Measurements from ENCODE around the gene RAB4B.

The RAB4B gene

GRCh38 chr19:40791996-40792395 lies 13.9 kb downstream of the RAB4B start:
- H3K4me3 ChIP-seq (ENCODE audit: low read depth, low read length) = no peak overlapping the region
- TF ChIP-seq, protein P1, sequence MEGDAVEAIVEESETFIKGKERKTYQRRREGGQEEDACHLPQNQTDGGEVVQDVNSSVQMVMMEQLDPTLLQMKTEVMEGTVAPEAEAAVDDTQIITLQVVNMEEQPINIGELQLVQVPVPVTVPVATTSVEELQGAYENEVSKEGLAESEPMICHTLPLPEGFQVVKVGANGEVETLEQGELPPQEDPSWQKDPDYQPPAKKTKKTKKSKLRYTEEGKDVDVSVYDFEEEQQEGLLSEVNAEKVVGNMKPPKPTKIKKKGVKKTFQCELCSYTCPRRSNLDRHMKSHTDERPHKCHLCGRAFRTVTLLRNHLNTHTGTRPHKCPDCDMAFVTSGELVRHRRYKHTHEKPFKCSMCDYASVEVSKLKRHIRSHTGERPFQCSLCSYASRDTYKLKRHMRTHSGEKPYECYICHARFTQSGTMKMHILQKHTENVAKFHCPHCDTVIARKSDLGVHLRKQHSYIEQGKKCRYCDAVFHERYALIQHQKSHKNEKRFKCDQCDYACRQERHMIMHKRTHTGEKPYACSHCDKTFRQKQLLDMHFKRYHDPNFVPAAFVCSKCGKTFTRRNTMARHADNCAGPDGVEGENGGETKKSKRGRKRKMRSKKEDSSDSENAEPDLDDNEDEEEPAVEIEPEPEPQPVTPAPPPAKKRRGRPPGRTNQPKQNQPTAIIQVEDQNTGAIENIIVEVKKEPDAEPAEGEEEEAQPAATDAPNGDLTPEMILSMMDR (IDR thresholded peaks at IDR 0.05; ENCODE audit: low read depth, low read length) = no peak
- DNase-seq (ENCODE audit: low read depth, low spot score) = no peak
- in situ Hi-C loops (cut with HindIII; ENCODE audit: low sequenced_read_pairs) = no loop called here

- no peak for DNase-seq (ENCODE audit: low read depth, low spot score)
- TF ChIP-seq, protein P1 (IDR thresholded peaks at IDR 0.05; ENCODE audit: low read depth, low read length) = no peak
- in situ Hi-C loops (cut with HindIII; ENCODE audit: low sequenced_read_pairs) = no loop called here
- H3K4me3 ChIP-seq (ENCODE audit: low read depth, low read length) = no peak overlapping the region
Observed at GRCh38 chr19:40797166-40797962, 19.3 kb downstream of the RAB4B start.

DNA sequence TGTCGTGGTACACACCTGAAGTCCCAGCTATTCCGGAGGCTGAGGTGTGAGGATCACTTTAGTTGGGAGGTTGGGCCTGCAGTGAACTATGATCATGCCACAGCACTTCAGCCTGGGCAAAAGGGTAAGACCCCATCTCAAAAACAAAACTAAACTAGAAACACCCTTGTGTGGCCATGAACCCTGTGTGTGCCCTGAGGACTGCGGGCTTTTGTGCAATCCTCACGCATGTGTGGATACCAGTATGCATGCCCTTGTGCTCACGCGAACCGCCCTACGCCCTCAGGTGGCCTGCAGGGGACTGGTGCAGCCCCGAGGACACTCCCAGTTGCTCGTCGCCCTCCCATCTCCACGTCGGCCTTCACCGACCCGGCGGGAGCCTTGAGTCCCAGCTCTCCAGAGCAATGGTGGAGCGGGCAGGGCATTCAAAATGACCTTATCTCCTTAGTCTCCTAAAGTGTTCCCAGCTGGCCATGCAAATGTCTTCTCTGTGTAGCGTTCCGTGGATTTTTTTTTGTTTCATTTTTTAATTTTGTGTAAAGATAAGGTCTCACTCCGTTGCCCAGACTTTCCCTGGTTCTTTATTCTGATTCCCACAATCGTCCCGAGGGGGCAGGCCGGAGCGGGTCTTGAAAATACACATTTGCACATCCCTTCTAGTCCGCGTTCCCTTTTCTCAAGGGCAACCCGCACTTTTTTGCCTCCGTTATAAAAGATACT lies 20.1 kb downstream of the RAB4B start:
- H3K4me3 ChIP-seq (ENCODE audit: low read depth, low read length) = peak overlapping the region; percentile 60
- peak; percentile 42 for DNase-seq (ENCODE audit: low read depth, low spot score)
- in situ Hi-C loops (cut with HindIII; ENCODE audit: low sequenced_read_pairs) = no loop called here
- TF ChIP-seq, protein P1 (IDR thresholded peaks at IDR 0.05; ENCODE audit: low read depth, low read length) = peak; percentile 51

- H3K4me3 ChIP-seq (ENCODE audit: low read depth, low read length) = peak within 1 kb of the TSS; percentile 83
- peak; percentile 100 for DNase-seq (ENCODE audit: low read depth, low spot score)
- TF ChIP-seq, protein P1 (IDR thresholded peaks at IDR 0.05; ENCODE audit: low read depth, low read length) = no peak
- in situ Hi-C loops (cut with HindIII; ENCODE audit: low sequenced_read_pairs) = no loop called here
Observed at GRCh38 chr19:40798683-40799557, 20.9 kb downstream of the RAB4B start, which contains the start of gene EGLN2. TSS of gene EGLN2 (plus strand) at chr19:40799191. CDS start at chr19:40800573, 1,382 bp downstream.

DNA sequence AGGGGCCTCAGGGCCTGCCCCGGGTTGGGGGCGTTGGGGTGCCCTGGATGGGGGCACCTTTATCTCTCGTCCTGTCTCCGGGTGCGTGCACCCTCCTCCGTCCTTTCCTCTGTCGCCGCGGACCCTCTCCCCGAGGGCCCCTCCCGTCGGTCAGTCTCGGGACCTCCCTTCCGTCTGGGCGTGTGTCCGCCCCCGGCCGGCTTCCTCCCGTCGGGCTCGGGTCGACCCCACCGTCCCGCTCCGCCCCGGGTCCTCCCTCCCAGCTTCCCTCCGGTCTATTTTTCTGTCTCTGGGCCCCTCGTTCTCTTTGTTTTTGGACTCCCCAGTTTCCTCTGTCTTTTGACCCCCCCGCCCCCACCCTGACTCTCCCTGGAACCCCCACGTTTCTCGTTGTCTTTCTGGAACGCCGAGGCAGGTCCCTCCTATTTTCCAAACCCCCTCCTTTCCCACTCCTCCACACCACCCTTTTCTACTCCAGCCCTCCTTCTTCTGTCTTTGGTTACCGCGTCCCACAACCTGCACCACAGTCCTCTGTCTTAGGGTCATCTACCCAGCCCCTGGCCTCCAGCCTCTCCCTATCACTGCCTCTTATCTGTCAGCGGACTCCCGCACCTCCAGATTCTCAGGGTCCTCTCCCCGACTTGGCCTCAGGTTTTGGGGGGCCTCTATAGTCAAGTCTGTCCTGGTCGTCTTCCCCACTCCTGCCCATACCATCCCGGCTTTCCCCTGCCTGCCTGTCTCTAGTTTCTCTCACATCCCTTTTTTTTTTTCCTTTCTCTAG lies 21.7 kb downstream of the RAB4B start:
- in situ Hi-C loops (cut with HindIII; ENCODE audit: low sequenced_read_pairs) = no loop called here
- peak overlapping the region; percentile 83 for H3K4me3 ChIP-seq (ENCODE audit: low read depth, low read length)
- TF ChIP-seq, protein P1 (IDR thresholded peaks at IDR 0.05; ENCODE audit: low read depth, low read length) = no peak
- DNase-seq (ENCODE audit: low read depth, low spot score) = no peak

All from astrocyte of the spinal cord (primary cell).